HUES48 (cell line): Measurements from ENCODE around the gene TAMALIN.

ENCODE experiments used
- H3K27ac ChIP-seq: one replicate; pipeline ENCODE4 v1.7.0; 2013; ENCODE audit warnings: low read depth, low read length, inconsistent platforms
- H3K27me3 ChIP-seq: 2 replicates; pipeline ENCODE4 v1.6.1; 2013; ENCODE audit warnings: mild to moderate bottlenecking, low read length; ENCODE audit not compliant: control insufficient read depth, insufficient read depth
- H3K36me3 ChIP-seq: 2 replicates; pipeline ENCODE4 v1.6.1; 2013; ENCODE audit warnings: low read length; ENCODE audit not compliant: control insufficient read depth, insufficient read depth
- H3K4me1 ChIP-seq: 2 replicates; pipeline ENCODE4 v1.6.1; 2013; ENCODE audit warnings: mild to moderate bottlenecking, low read length; ENCODE audit not compliant: control insufficient read depth, insufficient read depth
- H3K4me3 ChIP-seq: 2 replicates; pipeline ENCODE4 v1.5.1; 2013; ENCODE audit warnings: mild to moderate bottlenecking, low read depth, low read length
- H3K9ac ChIP-seq: 2 replicates; pipeline ENCODE4 v1.6.1; 2013; ENCODE audit warnings: mild to moderate bottlenecking, low read depth, low read length, moderate library complexity
- H3K9me3 ChIP-seq: 2 replicates; pipeline ENCODE4 v1.6.1; 2013; ENCODE audit warnings: low read length; ENCODE audit not compliant: control insufficient read depth, insufficient read depth

The TAMALIN gene

DNA sequence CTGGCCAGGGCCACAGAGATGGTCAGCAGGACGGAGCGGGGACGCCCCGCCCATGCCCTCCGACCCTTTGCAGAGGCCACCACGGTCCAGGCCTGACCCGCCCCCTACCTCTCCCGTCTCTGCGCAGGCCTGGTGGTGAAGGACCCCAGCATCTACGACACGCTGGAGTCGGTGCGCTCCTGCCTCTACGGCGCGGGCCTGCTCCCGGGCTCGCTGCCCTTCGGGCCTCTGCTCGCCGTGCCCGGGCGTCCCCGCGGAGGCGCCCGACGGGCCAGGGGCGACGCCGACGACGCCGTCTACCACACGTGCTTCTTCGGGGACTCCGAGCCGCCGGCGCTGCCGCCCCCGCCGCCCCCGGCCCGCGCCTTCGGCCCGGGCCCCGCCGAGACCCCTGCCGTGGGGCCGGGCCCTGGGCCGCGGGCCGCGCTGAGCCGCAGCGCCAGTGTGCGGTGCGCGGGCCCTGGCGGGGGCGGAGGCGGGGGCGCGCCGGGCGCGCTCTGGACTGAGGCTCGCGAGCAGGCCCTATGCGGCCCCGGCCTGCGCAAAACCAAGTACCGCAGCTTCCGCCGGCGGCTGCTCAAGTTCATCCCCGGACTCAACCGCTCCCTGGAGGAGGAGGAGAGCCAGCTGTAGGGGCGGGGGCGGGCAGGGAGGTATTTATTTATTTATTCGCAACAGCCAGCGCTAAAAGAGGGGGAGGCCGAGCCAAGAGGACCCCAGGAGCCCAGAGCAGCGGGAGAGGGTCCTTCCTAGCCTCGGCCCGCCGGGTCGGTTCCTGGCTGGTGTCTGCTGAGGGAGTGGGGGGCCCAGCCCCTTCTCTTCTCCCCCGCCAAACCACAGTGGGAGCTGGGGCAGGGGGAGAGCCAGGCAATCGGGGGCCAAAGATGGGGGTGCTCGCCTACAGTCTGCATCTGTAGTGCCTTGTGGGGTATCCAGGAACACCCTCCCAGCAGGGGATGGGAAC lies 8.1 kb downstream of the TAMALIN start:
- Histone ChIP-seq H3K27me3 (peaks cover 43% of the 10 kb centered on the region), H3K4me1 (peaks cover 15% of the 10 kb centered on the region), H3K27ac (no peak overlapping the region), H3K36me3 (no peaks in the 10 kb centered on the region), H3K4me3 (peak overlapping the region; percentile 44; the same call in 1 of the 2 replicates), H3K9ac (no peak overlapping the region), H3K9me3 (no peaks in the 10 kb centered on the region)

DNA sequence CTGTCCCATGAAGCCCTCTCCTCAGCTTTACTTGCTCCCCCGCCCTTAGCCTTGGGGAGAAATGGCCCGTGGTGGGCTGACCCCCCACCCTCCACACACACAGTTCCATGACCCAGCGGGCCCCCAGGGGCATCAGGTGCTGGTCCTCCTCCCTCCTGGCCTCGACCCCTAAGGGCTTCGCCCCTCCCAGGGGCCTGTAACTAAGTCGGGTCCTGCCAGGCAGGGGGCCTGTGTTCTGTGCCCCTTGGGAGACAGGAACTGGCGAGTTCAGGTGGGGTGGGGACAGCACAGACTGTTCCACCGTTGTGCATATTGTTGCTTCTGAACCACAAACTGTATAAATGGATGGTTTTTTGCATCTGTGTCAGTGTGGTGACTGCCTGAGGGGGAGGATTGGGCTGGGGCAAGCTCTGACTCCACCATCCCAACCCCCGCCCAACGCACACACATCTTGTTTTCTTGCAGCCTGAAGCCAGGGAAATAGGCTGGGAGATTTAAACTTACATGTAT lies 8.8 kb downstream of the TAMALIN start:
- Histone ChIP-seq H3K4me1 (peaks cover 13% of the 10 kb centered on the region), H3K27ac (no peak overlapping the region), H3K9me3 (no peaks in the 10 kb centered on the region), H3K4me3 (no peak overlapping the region), H3K9ac (no peak overlapping the region), H3K27me3 (peaks cover 45% of the 10 kb centered on the region), H3K36me3 (no peaks in the 10 kb centered on the region)

DNA sequence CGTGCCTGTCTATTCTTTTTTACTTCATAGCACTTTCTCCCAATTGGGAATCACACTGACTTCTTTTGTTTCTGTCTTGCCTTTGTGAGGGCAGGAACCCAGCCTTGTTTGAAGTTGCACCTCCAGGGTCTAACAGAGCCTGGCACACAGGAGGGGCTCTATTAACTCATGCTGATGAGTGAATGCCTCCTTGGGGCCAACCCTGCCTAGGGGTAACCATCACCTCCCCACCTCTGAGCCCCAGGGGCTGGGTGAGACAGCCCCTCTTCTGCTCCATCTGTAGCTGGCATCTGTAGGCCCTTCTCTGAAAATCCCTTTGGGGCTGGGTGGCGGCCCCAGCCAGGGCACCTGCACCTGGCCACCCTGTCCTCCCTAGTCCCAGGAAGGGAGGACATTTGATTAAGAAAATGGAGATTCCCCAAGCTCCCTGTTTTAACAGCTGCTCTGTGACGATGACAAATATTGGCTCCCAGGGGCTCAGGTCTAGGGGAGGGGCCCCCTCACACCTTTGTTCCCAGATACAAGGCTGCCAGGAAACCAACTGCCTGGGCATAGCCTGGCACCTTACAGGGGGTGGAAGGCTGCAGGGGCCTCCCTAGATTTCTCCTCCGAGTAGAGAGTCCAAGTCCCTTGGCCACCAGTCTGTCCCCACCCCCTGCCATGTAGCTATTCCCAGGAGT lies 11.8 kb downstream of the TAMALIN start:
- Histone ChIP-seq H3K27ac (no peak overlapping the region), H3K27me3 (peaks cover 66% of the 10 kb centered on the region), H3K4me3 (no peak overlapping the region), H3K36me3 (no peaks in the 10 kb centered on the region), H3K9me3 (no peaks in the 10 kb centered on the region), H3K4me1 (peaks cover 15% of the 10 kb centered on the region; the same call in 1 of the 2 replicates), H3K9ac (no peak overlapping the region)

DNA sequence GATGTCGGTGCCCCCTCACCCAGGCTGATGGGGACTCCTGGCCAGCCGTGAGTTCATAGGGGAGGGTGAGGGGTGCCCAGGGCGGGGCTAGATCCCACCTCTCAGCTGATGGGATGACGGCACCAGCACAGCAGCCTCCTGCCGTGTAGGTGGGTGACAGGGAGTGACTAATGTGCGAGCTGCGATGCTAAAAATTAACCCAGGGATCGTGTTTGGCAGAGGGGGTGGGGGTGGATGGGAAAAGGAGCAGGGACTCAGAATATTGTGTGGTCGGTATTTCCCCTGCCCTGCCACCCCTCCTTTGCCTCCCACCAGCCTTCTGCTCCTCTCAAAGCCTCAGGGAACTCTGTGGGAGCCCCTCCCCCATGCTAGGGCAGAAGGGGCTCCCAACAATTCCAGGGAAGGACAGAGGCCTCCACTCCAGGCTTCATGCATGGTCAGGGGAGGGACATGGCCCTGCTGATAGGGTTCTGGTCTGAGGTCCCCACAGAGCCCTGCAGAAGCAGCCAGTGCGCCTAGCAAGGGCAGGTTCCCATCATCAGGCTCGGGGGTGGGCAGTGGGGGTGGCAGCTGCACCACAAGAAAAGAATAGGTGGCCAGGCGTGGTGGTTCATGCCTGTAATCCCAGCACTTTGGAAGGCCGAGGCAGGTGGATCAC lies 12.5 kb downstream of the TAMALIN start:
- Histone ChIP-seq H3K4me1 (peaks cover 9% of the 10 kb centered on the region; the same call in 1 of the 2 replicates), H3K27ac (no peak overlapping the region), H3K4me3 (no peak overlapping the region), H3K27me3 (peaks cover 64% of the 10 kb centered on the region), H3K36me3 (no peaks in the 10 kb centered on the region), H3K9me3 (no peaks in the 10 kb centered on the region), H3K9ac (no peak overlapping the region)

DNA sequence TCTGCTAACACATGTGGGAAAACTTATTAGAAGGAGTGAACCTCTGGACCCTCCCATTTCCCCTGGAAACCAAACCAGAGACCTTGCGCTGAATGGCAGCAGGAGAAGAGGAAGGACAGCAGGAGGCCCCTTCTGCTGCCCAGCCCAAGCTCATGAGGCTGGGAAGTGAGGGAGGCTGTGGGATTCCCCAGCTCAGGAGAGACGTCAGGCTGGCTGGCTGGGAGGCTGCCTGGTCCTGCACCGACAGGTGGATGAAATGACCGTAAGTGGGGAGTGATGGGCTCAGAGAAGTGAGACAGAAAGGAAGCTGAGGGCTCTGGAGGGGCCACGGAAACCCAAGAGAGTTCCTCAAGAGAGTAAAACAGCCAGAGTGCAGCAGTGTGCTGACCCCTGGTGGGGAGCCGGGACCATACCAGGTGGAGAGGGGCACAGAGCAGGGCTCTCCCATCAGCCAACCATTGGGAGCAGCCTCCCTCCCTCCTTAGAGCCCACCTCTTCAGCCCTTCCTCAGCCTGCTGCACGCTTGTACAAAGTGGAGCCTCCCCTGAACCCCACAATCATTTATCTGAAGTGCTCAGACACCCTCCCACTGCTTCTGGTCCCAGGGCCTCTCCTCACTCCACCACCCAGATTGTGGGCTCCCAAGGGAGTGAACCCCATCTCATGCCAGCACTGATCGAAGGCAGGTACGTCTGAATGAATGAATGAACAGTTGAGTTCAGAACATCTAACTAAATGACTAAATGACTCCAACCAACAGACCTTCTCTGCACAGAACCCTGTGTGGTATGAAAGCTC lies 14.0 kb downstream of the TAMALIN start:
- peaks cover 58% of the 10 kb centered on the region for H3K27me3 ChIP-seq
- no peaks in the 10 kb centered on the region for H3K36me3 ChIP-seq
- H3K27ac ChIP-seq = no peak overlapping the region
- no peaks in the 10 kb centered on the region for H3K9me3 ChIP-seq
- H3K4me1 ChIP-seq = peaks cover 9% of the 10 kb centered on the region; the same call in 1 of the 2 replicates
- H3K4me3 ChIP-seq = peak overlapping the region; percentile 43; the same call in 1 of the 2 replicates
- H3K9ac ChIP-seq = no peak overlapping the region

DNA sequence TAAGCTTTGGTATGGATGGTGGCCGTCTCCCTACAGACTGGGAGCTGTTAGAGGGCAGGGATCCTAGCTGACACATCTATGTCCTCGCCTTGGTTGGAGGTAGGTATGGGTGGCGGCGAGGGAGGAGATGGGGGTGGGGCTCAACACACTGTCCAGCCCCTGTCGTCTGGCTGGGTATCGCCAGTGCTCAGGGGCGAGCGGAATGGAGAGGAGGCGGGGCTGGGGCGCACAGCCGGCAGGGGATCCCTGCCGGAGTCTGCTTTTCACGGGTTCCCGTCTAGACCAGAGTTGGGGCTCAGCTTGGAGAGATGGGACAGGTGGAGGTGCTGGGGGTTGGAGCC lies 16.1 kb downstream of the TAMALIN start:
- no peak overlapping the region for H3K9ac ChIP-seq

DNA sequence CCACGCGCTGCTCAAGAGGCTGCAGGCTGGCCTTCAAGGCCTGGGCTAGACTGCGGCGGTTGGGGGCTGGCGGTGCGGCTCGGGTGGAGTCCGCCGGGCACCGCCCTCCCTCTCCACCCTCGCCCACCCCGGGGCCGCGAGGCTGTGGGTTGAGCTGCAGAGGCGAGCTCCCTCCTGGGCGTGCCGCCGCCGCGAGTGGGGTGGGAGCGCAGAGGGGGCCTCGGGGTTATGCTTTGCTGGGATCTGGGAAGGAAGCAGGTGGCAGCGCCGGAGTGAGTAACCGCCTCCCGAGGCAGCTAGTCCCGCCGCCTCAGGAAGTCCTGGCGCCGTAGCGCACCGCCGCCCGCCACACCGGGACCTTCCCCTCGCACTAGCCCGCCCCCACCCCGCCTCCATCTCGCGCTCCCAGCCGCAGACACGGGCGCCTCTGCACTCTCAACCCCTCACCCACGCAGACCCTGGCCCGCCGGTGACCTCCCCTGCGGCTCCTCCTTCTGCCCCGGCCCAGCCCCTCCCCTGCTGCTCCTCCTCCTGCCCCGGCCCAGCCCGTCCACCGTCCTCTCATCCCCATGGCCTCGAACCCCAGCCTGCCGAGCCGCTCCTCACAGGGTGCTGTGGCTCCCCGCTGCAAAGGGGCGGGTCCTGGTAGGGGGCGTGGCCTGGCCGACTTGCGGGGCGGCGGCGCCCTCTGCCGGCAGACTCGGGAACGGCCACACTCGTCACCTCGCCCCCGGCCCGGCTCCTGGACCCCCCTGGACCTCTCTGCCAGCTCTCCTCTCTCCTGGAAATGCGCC lies 16.6 kb downstream of the TAMALIN start:
- H3K27ac ChIP-seq = no peak overlapping the region
- H3K36me3 ChIP-seq = no peaks in the 10 kb centered on the region
- H3K27me3 ChIP-seq = peaks cover 40% of the 10 kb centered on the region
- peaks cover 13% of the 10 kb centered on the region; the same call in 1 of the 2 replicates for H3K4me1 ChIP-seq
- no peak overlapping the region for H3K9ac ChIP-seq
- peak overlapping the region; percentile 61 for H3K4me3 ChIP-seq
- H3K9me3 ChIP-seq = no peaks in the 10 kb centered on the region

More for the DNA sequence above, 16.1 kb downstream of the TAMALIN start:
- Histone ChIP-seq H3K9me3 (no peaks in the 10 kb centered on the region), H3K27me3 (peaks cover 40% of the 10 kb centered on the region), H3K4me1 (peaks cover 13% of the 10 kb centered on the region; the same call in 1 of the 2 replicates), H3K36me3 (no peaks in the 10 kb centered on the region), H3K4me3 (peak overlapping the region; percentile 61), H3K27ac (no peak overlapping the region)

DNA sequence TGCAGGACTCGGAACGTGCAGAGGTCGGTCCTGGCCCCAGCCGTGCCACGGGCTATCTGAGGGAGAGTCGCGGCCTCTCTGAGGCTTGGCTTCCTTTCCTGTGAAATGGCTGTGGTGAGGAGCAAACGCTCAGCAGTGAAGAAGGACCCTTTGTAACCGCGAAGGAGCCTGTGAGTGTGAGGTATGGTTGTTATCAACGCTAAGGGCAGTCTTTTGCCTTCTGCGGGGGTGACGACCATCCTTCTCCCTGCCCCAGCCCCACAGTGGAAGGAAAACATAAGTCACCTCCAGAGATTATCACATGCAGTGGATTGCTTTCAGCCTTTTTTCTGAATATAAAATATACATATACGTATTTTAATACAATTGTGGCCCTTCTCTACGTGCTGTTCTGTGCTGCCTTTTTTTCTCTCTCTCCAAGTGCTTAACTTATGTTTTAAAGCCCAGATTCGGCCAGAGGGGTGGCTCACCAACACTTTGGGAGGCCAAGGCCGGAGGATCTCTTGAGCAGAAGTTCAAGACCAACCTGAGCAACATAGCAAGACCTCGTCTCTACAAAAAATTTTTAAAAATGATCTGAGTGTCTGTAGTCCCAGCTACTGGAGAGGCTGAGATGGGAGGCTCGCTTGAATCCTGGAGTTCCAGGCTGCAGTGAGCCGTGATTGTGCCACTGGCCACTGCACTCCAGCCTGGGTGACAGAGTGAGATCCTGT lies 17.4 kb downstream of the TAMALIN start:
- H3K27ac ChIP-seq = no peak overlapping the region
- H3K9ac ChIP-seq = no peak overlapping the region
- peak overlapping the region; percentile 61; the same call in 1 of the 2 replicates for H3K4me3 ChIP-seq
- no peaks in the 10 kb centered on the region for H3K9me3 ChIP-seq
- H3K36me3 ChIP-seq = no peaks in the 10 kb centered on the region
- peaks cover 13% of the 10 kb centered on the region; the same call in 1 of the 2 replicates for H3K4me1 ChIP-seq
- H3K27me3 ChIP-seq = peaks cover 40% of the 10 kb centered on the region

DNA sequence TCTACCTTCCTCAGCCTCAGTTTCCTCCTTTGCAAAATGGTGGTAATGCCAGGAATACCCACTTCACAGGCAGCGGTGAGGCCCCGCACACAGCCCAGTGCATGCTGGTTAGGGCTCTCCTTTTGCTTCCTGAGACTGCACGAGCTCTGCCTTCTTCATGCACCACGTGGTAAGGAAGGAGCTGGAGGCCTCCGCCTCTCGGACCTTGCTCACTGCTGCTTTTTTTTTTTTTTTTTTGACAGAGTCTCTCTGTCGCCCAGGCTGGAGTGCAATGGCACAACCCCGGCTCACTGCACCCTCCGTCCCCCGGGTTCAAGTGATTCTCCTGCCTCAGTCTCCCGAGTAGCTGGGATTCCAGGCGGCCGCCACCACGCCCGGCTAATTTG lies 18.1 kb downstream of the TAMALIN start:
- no peaks in the 10 kb centered on the region for H3K36me3 ChIP-seq
- H3K9ac ChIP-seq = no peak overlapping the region
- peaks cover 19% of the 10 kb centered on the region for H3K4me1 ChIP-seq
- H3K4me3 ChIP-seq = no peak overlapping the region
- no peaks in the 10 kb centered on the region for H3K9me3 ChIP-seq
- no peak overlapping the region for H3K27ac ChIP-seq
- peaks cover 40% of the 10 kb centered on the region for H3K27me3 ChIP-seq
